Right lung (tissue), 5 donors: ENCODE results near the gene CYTH4. TPM values are rescaled to one million over a fixed set of nuclear protein-coding genes. Genes with fewer than 3 reads are reported as not detected.
A peak's percentile ranks its signal among the peaks of the same experiment; 100 is the strongest.
"Not testable (repeated sequence)": the region's sequence is repeated elsewhere in the genome, so short reads cannot be mapped to it uniquely, and the experiment has no call there.

Source experiments
- DNase-seq, 2 donors: peaks; one replicate each; pipeline ENCODE4 v3.0.0-alpha.2; 2013
- polyA plus RNA-seq, 5 donors: library from polyadenylated mRNA; unstranded; fragments of 120-200 nt; gene quantifications; one replicate each; pipeline versions ENCODE4 v1.2.1 to v1.2.3, GENCODE V29; 2013; ENCODE audit warnings: inconsistent platforms in 1 of 5, low replicate concordance in 1 of 5; ENCODE audit not compliant: insufficient read length in 5 of 5, insufficient read depth in 1 of 5

Gene CYTH4
- polyA plus RNA-seq, 5 donors: 4.5 to 6.0 (median 5.2) TPM

- DNase-seq: peak in 1 of 2 donors; percentile 51
Measured at GRCh38 chr22:37326726-37327125, 44.4 kb downstream of the CYTH4 start.

- DNase-seq: no peak
Measured at GRCh38 chr22:37328017-37328416, 45.7 kb downstream of the CYTH4 start.

- not testable (repeated sequence) for DNase-seq
Measured at GRCh38 chr22:37328538-37329237, 46.4 kb downstream of the CYTH4 start.

- no peak for DNase-seq
Measured at GRCh38 chr22:37329238-37330140, 47.2 kb downstream of the CYTH4 start.

- DNase-seq: peak; percentile 44 to 56
Measured at GRCh38 chr22:37330200-37331033, 48.1 kb downstream of the CYTH4 start.

- DNase-seq: no peak
Measured at GRCh38 chr22:37331034-37331428, 48.7 kb downstream of the CYTH4 start.

GRCh38 chr22:37331856-37332536 is 49.7 kb downstream of the CYTH4 start:
- no peak for DNase-seq

DNA sequence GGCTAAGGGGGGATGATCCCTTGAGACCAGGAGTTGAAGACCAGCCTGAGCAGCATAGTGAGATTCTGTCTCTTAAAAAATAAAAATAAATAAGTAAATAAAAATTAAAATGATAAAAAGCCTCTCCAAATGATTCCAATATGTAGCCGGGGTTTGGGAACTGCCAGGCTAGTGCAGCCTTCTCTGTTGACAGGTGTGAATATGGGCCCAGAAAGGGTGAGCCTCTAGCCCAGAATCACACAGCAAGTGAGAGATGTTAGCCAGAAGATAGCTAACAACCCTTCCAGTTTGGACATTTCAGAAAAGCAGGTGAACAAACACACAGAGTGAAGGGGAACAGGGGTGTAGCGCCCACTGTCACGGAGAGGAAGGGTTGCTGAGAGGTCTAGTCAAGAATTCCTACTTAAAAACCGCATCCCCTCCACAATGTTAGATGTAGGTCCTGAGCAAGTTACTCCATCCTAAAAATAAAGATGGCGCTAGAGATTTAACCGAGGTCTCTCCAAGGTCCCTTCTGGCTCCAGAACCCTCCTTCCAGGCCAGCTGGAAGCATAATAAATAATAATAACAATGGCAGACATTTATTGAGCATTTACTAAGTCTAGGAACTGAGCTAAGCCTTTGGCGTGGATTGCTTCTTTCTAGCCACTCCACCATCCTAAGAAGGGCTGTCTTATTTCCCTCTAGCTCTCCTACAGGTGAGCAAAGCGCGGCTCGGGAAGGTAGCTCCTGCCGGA is 51.6 kb downstream of the CYTH4 start:
- no peak for DNase-seq

- DNase-seq: no peak
Measured at GRCh38 chr22:37334461-37334858, 52.2 kb downstream of the CYTH4 start.

DNA sequence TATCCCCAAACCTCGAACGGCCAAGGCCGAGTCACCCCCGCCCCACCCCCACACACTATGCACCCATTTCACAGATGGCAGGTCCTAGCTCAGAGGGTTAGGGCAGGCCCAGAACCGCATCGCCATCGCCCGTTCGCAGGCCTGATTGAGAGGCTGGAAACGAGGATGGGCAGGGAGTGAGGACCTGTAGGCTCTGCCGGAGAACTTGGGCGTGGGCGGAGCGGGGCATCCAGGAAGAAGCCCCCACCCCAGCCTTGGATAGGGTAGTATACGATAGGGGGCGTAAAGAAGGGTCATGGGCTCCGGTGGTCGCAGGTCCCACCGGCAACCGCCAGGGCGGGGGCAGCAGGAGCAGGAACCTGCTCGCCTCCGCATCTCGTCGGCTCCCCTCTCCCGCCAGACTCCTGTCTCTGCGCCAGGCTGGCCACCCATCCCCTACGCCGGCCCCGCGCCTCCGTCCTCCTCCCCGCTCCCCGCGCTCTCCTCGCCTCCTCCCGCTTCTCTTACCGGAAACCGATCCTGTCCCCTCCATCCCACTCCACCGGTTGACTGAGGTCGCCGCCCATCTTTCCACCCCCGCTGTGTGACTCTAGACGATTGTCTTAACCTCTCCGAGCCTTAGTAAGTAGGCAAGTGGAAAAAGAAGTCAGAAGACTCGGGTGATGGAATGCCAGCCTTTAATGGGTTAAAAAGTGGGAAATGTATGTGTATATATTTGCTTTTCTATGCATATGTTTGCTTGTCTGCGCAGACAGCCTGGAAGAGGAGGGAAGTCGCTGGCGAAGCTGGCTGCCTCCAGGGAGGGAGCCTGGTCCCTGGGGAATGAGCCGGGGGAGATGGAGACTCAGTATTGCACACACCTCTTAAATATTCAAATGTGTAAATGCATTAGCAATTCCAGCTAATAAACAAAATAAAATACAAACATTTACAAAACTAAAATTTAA is 52.8 kb downstream of the CYTH4 start:
- DNase-seq: no peak

- no peak for DNase-seq
Measured at GRCh38 chr22:37335806-37336199, 53.5 kb downstream of the CYTH4 start.

GRCh38 chr22:37336579-37336978 is 54.3 kb downstream of the CYTH4 start:
- DNase-seq: no peak

- no peak for DNase-seq
Measured at GRCh38 chr22:37337204-37337943, 55.1 kb downstream of the CYTH4 start.

- no peak for DNase-seq
Measured at GRCh38 chr22:37338539-37339246, 56.4 kb downstream of the CYTH4 start.

- DNase-seq: no peak
Measured at GRCh38 chr22:37340331-37341262, 58.3 kb downstream of the CYTH4 start.

GRCh38 chr22:37342065-37342464 is 59.8 kb downstream of the CYTH4 start:
- DNase-seq: no peak

- DNase-seq: no peak
Measured at GRCh38 chr22:37343348-37343747, 61.0 kb downstream of the CYTH4 start.
